ENCODE results near the gene MOSPD3.
"Not testable (repeated sequence)": the region's sequence is repeated elsewhere in the genome, so short reads cannot be mapped to it uniquely, and the experiment has no call there.

The MOSPD3 gene

GRCh38 chr7:100626055-100626454, 13.7 kb downstream of the MOSPD3 start:
- no peak for DNase-seq (ENCODE audit: low read depth)

DNA sequence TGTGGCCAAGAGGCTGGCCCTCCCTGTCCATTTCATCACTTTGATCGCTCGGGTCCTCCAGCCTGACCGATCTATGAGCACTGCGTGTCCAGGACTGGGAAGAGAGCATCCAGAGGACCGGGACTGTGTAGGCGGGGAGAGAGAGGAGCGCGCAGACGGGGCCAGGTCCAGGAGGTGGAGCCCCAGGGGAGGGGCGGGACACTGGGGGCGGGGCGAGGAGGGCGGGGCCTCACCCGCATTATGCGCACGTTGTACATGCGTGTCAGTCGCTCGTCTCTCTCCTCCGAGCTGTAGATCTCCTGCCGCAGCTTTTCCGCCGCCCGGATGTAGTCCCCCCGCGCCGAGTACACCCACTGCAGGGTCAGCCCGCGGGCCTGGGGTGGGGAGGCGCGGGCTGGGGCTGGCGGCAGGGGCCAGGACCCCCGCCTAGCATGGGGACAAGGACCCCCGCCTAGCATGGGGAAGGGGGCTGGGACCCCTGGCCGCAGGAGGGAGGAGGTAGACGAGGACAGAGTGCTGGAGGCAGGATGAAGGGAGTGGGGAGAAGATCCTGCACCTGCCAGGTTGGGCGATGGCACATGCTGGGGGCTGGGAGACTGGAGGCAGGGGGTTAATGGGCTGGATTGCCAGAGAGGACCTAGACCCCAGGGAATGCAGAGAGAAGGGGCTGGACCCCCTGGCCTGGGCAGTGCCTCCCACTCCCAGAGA, 14.3 kb downstream of the MOSPD3 start:
- DNase-seq (ENCODE audit: low read depth), result peak; percentile 74

GRCh38 chr7:100627238-100627549, 14.9 kb downstream of the MOSPD3 start:
- DNase-seq (ENCODE audit: low read depth), result no peak

DNA sequence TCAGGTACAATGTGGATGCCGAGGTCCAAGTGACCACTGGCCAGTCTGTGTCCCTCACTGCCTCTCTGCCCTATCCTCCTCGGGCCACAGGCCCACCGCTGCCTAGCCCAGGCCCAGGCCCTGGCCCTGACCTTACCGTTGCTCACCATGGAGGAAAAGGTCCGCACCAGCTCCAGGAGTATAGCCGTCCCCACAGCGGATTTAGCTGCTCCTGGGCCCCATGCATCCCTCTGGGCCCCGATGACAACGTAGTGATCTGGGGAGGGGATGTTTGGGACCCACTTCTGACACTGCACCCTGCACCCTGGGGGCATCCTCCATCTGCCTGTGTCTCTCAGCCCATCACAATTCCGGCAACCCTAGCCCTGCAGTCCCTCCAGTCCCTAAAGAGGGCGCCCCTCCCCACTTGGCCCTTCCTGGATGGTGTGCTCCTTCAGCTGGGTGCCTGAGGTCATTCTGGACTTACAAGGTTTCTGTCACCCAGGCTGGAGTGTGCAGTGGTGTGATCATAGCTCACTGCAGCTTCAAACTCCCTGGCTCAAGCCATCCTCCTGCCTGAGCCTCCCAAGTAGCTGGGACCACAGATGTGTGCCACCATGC, 16.9 kb downstream of the MOSPD3 start:
- no peak for DNase-seq (ENCODE audit: low read depth)

DNA sequence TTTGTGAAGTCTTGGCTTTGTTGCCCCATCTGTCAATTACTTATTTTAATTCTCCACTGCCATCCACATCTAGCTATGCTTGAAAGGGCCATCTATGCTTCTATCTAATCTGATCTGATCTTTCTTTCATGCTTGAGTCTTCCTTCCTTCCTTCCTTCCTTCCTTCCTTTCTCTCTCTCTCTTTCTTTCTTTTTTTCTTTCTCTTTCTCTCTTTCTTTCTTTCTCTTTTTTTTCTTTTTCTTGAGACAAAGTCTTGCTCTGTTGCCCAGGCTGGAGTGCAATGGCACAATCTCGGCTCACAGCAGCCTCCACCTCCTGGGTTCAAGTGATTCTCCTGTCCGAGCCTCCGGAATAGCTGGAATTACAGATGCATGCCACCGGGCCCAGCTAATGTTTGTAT, 17.7 kb downstream of the MOSPD3 start:
- DNase-seq (ENCODE audit: low read depth), result no peak

- DNase-seq (ENCODE audit: low read depth), result no peak
Observed at GRCh38 chr7:100632951-100633717, 20.8 kb downstream of the MOSPD3 start.

DNA sequence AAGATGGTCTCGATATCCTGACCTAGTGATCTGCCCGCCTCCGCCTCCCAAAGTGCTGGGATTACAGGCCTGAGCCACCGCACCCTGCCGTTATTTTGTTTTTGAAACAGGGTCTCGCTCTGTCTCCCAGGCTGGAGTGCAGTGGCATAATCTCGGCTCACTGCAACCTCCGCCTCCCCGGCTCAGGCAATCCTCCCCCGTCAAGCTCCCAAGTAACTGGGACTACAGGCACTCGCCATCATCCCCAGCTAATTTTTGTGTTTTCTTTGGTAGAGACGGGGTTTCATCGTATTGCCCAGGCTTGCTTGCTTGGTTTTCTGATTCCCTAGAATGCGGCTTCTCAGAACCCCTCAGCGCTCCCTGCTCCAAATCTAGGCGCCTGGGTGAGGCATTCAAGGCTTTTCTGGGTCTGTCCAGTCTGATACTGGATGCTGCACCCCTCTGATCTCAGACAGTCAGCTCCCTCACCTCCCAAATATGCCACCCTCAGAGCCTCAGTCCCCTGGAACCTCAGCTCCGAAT, 27.7 kb downstream of the MOSPD3 start:
- DNase-seq (ENCODE audit: low read depth), result no peak

- DNase-seq (ENCODE audit: low read depth), result no peak
Observed at GRCh38 chr7:100640517-100641440, 28.4 kb downstream of the MOSPD3 start.

GRCh38 chr7:100641463-100641859, 29.1 kb downstream of the MOSPD3 start, which contains the start of gene TFR2:
TSS of gene TFR2 (minus strand) at chr7:100641552. CDS start at chr7:100641509, 43 bp downstream.
- no peak for DNase-seq (ENCODE audit: low read depth)

GRCh38 chr7:100641860-100642533, 29.7 kb downstream of the MOSPD3 start:
- DNase-seq (ENCODE audit: low read depth), result no peak

- DNase-seq (ENCODE audit: low read depth), result no peak
Observed at GRCh38 chr7:100642534-100642907, 30.2 kb downstream of the MOSPD3 start.

GRCh38 chr7:100649826-100650565, 37.7 kb downstream of the MOSPD3 start:
- DNase-seq (ENCODE audit: low read depth), result no peak

GRCh38 chr7:100654908-100655831, 42.8 kb downstream of the MOSPD3 start:
- no peak for DNase-seq (ENCODE audit: low read depth)

DNA sequence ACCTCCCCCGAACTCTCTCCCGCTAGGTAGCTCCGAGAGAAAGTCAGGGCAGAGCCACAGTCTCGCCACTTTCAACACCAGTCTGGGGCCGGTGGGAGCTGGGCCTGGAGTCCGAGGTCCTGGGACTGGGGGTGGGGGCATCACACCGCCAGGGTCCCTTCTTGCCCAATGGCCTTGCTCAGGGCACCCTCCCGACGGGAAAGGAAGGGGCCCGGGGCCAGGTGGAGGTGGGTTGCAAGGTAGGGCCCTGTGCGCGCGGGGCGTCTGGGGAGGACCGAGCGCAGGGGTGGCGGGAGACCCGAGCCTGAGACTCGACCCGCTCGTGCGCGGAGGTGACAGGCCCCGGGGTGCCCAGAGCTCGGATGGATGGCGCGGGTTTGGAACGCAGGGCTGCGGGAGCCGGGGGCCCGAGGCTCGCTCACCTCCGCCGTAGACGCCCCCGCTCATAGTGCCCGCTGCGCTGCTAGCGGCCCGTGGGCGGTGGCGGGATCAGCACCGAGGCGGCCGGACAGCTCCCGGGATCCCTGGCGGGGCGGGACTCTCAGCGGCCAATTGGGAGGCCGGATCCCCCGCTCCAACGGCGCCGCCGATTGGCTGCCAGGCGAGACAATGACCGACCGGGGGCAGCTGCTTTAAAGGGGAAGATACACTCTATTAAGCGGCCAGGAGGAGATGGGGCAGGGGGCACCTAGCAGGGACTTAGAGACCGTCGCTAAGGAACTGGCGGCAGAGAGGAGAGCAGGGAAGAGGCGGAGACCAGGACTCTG, 43.8 kb downstream of the MOSPD3 start, which contains the start of gene ACTL6B:
Gene ACTL6B (minus strand): TSS at position 541 of the 767 bp plus-strand sequence. CDS start 94 bp downstream, at position 447.
- no peak for DNase-seq (ENCODE audit: low read depth)

DNA sequence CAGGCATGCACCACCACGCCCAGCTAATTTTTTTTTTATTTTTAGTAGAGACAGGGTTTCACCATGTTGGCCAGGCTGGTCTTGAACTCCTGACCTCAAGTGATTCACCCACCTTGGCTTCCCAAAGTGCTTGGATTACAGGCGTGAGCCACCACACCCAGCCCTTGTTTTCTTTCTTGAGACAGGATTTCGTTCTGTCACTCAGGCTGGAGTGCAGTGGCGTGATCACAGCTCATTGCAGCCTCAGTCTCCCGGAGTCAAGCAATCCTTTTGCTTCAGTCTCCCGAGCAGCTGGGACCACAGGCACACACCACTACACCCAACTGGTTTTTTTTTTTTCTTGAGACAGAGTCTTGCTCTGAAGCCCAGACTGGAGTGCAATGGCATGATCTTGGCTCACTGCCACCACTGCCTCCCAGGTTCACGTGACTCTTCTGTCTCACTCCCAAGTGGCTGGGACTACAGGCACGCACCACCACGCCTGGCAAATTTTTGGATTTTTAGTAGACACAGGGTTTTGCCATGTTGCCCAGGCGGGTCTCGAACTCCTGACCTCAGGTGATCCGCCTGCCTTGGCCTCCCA, 49.9 kb downstream of the MOSPD3 start:
- DNase-seq (ENCODE audit: low read depth), result not testable (repeated sequence)
